ENCODE data around the gene ST3GAL5.

ST3GAL5 gene

GRCh38 chr2:85888684-85889626 is at the start of gene ST3GAL5:
Gene ST3GAL5 (minus strand): TSS chr2:85888990. CDS start chr2:85888905, 85 bp downstream.
- peak within 1 kb of the TSS; percentile 63 for H3K4me3 ChIP-seq (ENCODE audit: low read length)
- no peak for DNase-seq (ENCODE audit: low read depth)
- peak; percentile 72 for TF ChIP-seq CTCF (conservative IDR thresholded peaks at IDR 0.05; ENCODE audit: low read depth, low read length)

GRCh38 chr2:85938456-85938855 is 49.7 kb upstream of the ST3GAL5 start:
- TF ChIP-seq CTCF (conservative IDR thresholded peaks at IDR 0.05; ENCODE audit: low read depth, low read length): no peak
- no peak overlapping the region for H3K4me3 ChIP-seq (ENCODE audit: low read length)
- no peak for DNase-seq (ENCODE audit: low read depth)

GRCh38 chr2:85937069-85937439 is 48.3 kb upstream of the ST3GAL5 start:
- no peak for DNase-seq (ENCODE audit: low read depth)
- no peak for TF ChIP-seq CTCF (conservative IDR thresholded peaks at IDR 0.05; ENCODE audit: low read depth, low read length)
- no peak overlapping the region for H3K4me3 ChIP-seq (ENCODE audit: low read length)

GRCh38 chr2:85936421-85937068 is 47.8 kb upstream of the ST3GAL5 start:
- no peak overlapping the region for H3K4me3 ChIP-seq (ENCODE audit: low read length)
- DNase-seq (ENCODE audit: low read depth): no peak
- no peak for TF ChIP-seq CTCF (conservative IDR thresholded peaks at IDR 0.05; ENCODE audit: low read depth, low read length)

- no peak overlapping the region for H3K4me3 ChIP-seq (ENCODE audit: low read length)
- TF ChIP-seq CTCF (conservative IDR thresholded peaks at IDR 0.05; ENCODE audit: low read depth, low read length): no peak
- DNase-seq (ENCODE audit: low read depth): peak; percentile 42
Measured at GRCh38 chr2:85935746-85936208, 47.0 kb upstream of the ST3GAL5 start.

GRCh38 chr2:85935170-85935745 is 46.5 kb upstream of the ST3GAL5 start:
- TF ChIP-seq CTCF (conservative IDR thresholded peaks at IDR 0.05; ENCODE audit: low read depth, low read length): no peak
- H3K4me3 ChIP-seq (ENCODE audit: low read length): no peak overlapping the region
- no peak for DNase-seq (ENCODE audit: low read depth)
